ENCODE data around the gene SLC9A5.

SLC9A5 gene

DNA sequence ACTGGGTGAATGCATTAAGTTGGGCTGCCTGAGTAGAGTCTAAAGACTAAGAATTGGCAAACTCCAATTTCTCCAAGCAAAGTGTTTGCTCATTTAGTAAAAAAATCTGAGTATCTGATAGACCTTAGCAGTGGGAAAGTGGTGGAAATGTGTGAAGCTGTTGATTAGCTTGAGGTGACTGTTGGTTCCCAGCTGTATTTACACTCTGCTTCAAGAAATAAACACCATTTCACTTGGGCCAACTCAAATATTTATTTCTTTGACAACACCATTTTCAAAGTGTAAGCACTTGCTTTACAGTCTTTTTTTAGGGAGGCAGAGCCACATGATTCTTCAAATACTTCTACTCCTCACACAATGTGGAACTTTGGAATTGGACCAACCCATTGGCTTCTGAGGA lies 69.1 kb downstream of the SLC9A5 start:
- DNase-seq: no peak
